ENCODE data around the gene MPPED1.
A peak's percentile ranks its signal among the peaks of the same experiment; 100 is the strongest.

Gene MPPED1

GRCh38 chr22:43409046-43409445 lies 2.8 kb upstream of the MPPED1 start:
- Mint-ChIP-seq H3K9me3 (no peaks in the 10 kb centered on the region), H3K36me3 (ENCODE audit: low read depth) (no peaks in the 10 kb centered on the region), H3K27me3 (ENCODE audit: low read depth, poor library complexity) (peaks cover 67% of the 10 kb centered on the region), H3K4me1 (peaks cover 13% of the 10 kb centered on the region), H3K4me3 (no peak overlapping the region), H3K27ac (no peak overlapping the region)
- DNase-seq: no peak
- no peak for TF ChIP-seq CTCF (IDR thresholded peaks at IDR 0.05)

- TF ChIP-seq CTCF (IDR thresholded peaks at IDR 0.05): no peak
- peaks cover 74% of the 10 kb centered on the region for H3K27me3 Mint-ChIP-seq (ENCODE audit: low read depth, poor library complexity)
- H3K36me3 Mint-ChIP-seq (ENCODE audit: low read depth): no peaks in the 10 kb centered on the region
- peak overlapping the region; percentile 62 for H3K4me3 Mint-ChIP-seq
- H3K9me3 Mint-ChIP-seq: no peaks in the 10 kb centered on the region
- no peak overlapping the region for H3K27ac Mint-ChIP-seq
- DNase-seq: no peak
- H3K4me1 Mint-ChIP-seq: peaks cover 13% of the 10 kb centered on the region
Observed at GRCh38 chr22:43409800-43410199, 2.0 kb upstream of the MPPED1 start.

- Mint-ChIP-seq H3K9me3 (no peaks in the 10 kb centered on the region), H3K27me3 (ENCODE audit: low read depth, poor library complexity) (peaks cover 82% of the 10 kb centered on the region), H3K4me1 (peaks cover 13% of the 10 kb centered on the region), H3K27ac (no peak overlapping the region), H3K4me3 (peak overlapping the region; percentile 70), H3K36me3 (ENCODE audit: low read depth) (no peaks in the 10 kb centered on the region)
- peak; percentile 44 for DNase-seq
- no peak for TF ChIP-seq CTCF (IDR thresholded peaks at IDR 0.05)
Observed at GRCh38 chr22:43411040-43411868, 560 bp upstream of the MPPED1 start.

- H3K27ac Mint-ChIP-seq: no peak overlapping the region
- peaks cover 13% of the 10 kb centered on the region for H3K4me1 Mint-ChIP-seq
- peak overlapping the region; percentile 85 for H3K4me3 Mint-ChIP-seq
- no peaks in the 10 kb centered on the region for H3K9me3 Mint-ChIP-seq
- no peak for TF ChIP-seq CTCF (IDR thresholded peaks at IDR 0.05)
- DNase-seq: no peak
- H3K36me3 Mint-ChIP-seq (ENCODE audit: low read depth): no peaks in the 10 kb centered on the region
- H3K27me3 Mint-ChIP-seq (ENCODE audit: low read depth, poor library complexity): peaks cover 92% of the 10 kb centered on the region
Observed at GRCh38 chr22:43412808-43413795, 1.3 kb downstream of the MPPED1 start.

GRCh38 chr22:43413826-43414225 lies 2.0 kb downstream of the MPPED1 start:
- Mint-ChIP-seq H3K27me3 (ENCODE audit: low read depth, poor library complexity) (peaks cover 88% of the 10 kb centered on the region), H3K27ac (no peak overlapping the region), H3K4me3 (no peak overlapping the region), H3K9me3 (no peaks in the 10 kb centered on the region), H3K4me1 (peaks cover 19% of the 10 kb centered on the region), H3K36me3 (ENCODE audit: low read depth) (no peaks in the 10 kb centered on the region)
- DNase-seq: no peak
- TF ChIP-seq CTCF (IDR thresholded peaks at IDR 0.05): no peak
